Measurements from ENCODE around the gene OR52W1. TPM values are rescaled to one million over a fixed set of nuclear protein-coding genes. Genes with fewer than 3 reads are reported as not detected.
"Not testable (repeated sequence)": the region's sequence is repeated elsewhere in the genome, so short reads cannot be mapped to it uniquely, and the experiment has no call there.

The OR52W1 gene
- total RNA-seq, 1 donor from 2014 or later = not detected

DNA sequence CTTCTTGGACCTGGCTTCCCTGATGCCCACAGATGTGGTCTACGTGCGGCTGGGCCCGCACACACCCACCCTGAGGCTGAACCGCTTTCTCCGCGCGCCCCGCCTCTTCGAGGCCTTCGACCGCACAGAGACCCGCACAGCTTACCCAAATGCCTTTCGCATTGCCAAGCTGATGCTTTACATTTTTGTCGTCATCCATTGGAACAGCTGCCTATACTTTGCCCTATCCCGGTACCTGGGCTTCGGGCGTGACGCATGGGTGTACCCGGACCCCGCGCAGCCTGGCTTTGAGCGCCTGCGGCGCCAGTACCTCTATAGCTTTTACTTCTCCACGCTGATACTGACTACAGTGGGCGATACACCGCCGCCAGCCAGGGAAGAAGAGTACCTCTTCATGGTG, 41.1 kb downstream of the OR52W1 start:
- DNase-seq (ENCODE audit: extremely low spot score in 2 of 2) = no peak
- TF ChIP-seq CTCF (IDR thresholded peaks at IDR 0.05) = no peak
- TF ChIP-seq POLR2AphosphoS5 (IDR thresholded peaks at IDR 0.05; ENCODE audit: insufficient read depth in 1 of 2, low read depth in 1 of 2) = no peak
- no peak for TF ChIP-seq POLR2A (IDR thresholded peaks at IDR 0.05)
- H3K36me3 ChIP-seq = no peaks in the 10 kb centered on the region
- peaks cover 6% of the 10 kb centered on the region for H3K4me1 ChIP-seq
- no peak overlapping the region for H3K4me3 ChIP-seq
- no peaks in the 10 kb centered on the region for H3K9me3 ChIP-seq
- no peak overlapping the region for H3K27ac ChIP-seq
- intact Hi-C loops (cut with DNase I) = loop anchor here (10.0 kb wide), 1 partner anchor 115 kb away; no protein-coding TSS in a partner anchor
- H3K27me3 ChIP-seq = no peaks in the 10 kb centered on the region

DNA sequence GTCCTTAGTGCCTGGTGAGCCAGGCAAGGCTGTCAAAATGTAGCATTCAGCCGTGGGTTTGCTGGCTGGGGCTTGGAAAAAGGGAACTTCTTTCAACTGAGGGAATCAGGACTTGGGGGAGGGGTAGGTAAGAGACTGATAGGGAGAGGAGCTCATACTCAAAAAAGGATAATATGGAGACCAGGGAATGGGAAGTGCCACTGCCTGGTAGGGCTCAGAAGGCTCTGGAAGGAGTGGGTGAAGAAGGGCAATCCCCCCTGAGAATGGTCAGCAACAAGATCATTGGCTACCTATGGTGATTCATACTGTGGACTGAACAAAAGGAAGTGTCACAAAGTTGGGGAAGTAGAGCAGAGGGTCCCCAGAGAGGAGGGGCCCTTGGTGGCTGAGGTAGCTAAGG, 41.8 kb downstream of the OR52W1 start:
- H3K27me3 ChIP-seq = no peaks in the 10 kb centered on the region
- H3K4me1 ChIP-seq = peaks cover under 1% of the 10 kb centered on the region
- no peak for DNase-seq (ENCODE audit: extremely low spot score in 2 of 2)
- intact Hi-C loops (cut with DNase I) = loop anchor here (10.0 kb wide), 1 partner anchor 114 kb away; no protein-coding TSS in a partner anchor
- no peaks in the 10 kb centered on the region for H3K36me3 ChIP-seq
- TF ChIP-seq POLR2A (IDR thresholded peaks at IDR 0.05) (no peak), CTCF (IDR thresholded peaks at IDR 0.05) (no peak), POLR2AphosphoS5 (IDR thresholded peaks at IDR 0.05; ENCODE audit: insufficient read depth in 1 of 2, low read depth in 1 of 2) (no peak)
- no peaks in the 10 kb centered on the region for H3K9me3 ChIP-seq
- no peak overlapping the region for H3K27ac ChIP-seq
- H3K4me3 ChIP-seq = no peak overlapping the region

DNA sequence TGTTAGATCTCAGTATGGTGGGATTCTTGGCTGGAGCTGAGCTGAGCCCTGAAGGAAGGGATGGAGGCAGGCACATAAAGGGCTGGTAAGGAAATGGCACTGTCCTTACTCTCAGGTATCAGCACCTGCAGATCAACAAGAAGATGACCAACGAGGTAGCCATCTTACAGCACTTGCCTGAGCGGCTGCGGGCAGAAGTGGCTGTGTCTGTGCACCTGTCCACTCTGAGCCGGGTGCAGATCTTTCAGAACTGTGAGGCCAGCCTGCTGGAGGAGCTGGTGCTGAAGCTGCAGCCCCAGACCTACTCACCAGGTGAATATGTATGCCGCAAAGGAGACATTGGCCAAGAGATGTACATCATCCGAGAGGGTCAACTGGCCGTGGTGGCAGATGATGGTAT, 42.3 kb downstream of the OR52W1 start:
- Histone ChIP-seq H3K27ac (no peak overlapping the region), H3K4me3 (no peak overlapping the region), H3K9me3 (no peaks in the 10 kb centered on the region), H3K4me1 (no peaks in the 10 kb centered on the region), H3K36me3 (no peaks in the 10 kb centered on the region), H3K27me3 (no peaks in the 10 kb centered on the region)
- DNase-seq (ENCODE audit: extremely low spot score in 2 of 2) = no peak
- TF ChIP-seq POLR2A (IDR thresholded peaks at IDR 0.05) (no peak), POLR2AphosphoS5 (IDR thresholded peaks at IDR 0.05; ENCODE audit: insufficient read depth in 1 of 2, low read depth in 1 of 2) (no peak), CTCF (IDR thresholded peaks at IDR 0.05) (no peak)
- intact Hi-C loops (cut with DNase I) = loop anchor here (10.0 kb wide), 1 partner anchor 113 kb away; no protein-coding TSS in a partner anchor

GRCh38 chr11:6245536-6245935, 46.5 kb downstream of the OR52W1 start:
- no peak overlapping the region for H3K27ac ChIP-seq
- H3K27me3 ChIP-seq = no peaks in the 10 kb centered on the region
- H3K4me1 ChIP-seq = no peaks in the 10 kb centered on the region
- DNase-seq (ENCODE audit: extremely low spot score in 2 of 2) = no peak
- TF ChIP-seq POLR2AphosphoS5 (IDR thresholded peaks at IDR 0.05; ENCODE audit: insufficient read depth in 1 of 2, low read depth in 1 of 2) (no peak), POLR2A (IDR thresholded peaks at IDR 0.05) (no peak), CTCF (IDR thresholded peaks at IDR 0.05) (no peak)
- H3K4me3 ChIP-seq = no peak overlapping the region
- no peaks in the 10 kb centered on the region for H3K36me3 ChIP-seq
- intact Hi-C loops (cut with DNase I) = loop anchor here (10.0 kb wide), 1 partner anchor 109 kb away; no protein-coding TSS in a partner anchor
- no peaks in the 10 kb centered on the region for H3K9me3 ChIP-seq

GRCh38 chr11:6248248-6248647, 49.2 kb downstream of the OR52W1 start:
- intact Hi-C loops (cut with DNase I) = loop anchor here (10.0 kb wide), 1 partner anchor 107 kb away; no protein-coding TSS in a partner anchor
- no peak overlapping the region for H3K4me3 ChIP-seq
- TF ChIP-seq POLR2A (IDR thresholded peaks at IDR 0.05) (no peak), POLR2AphosphoS5 (IDR thresholded peaks at IDR 0.05; ENCODE audit: insufficient read depth in 1 of 2, low read depth in 1 of 2) (no peak), CTCF (IDR thresholded peaks at IDR 0.05) (no peak)
- H3K9me3 ChIP-seq = no peaks in the 10 kb centered on the region
- H3K4me1 ChIP-seq = no peaks in the 10 kb centered on the region
- H3K27me3 ChIP-seq = no peaks in the 10 kb centered on the region
- no peak overlapping the region for H3K27ac ChIP-seq
- no peaks in the 10 kb centered on the region for H3K36me3 ChIP-seq
- DNase-seq (ENCODE audit: extremely low spot score in 2 of 2) = no peak

- intact Hi-C loops (cut with DNase I) = loop anchor here (10.0 kb wide), 1 partner anchor 106 kb away; no protein-coding TSS in a partner anchor
- H3K27me3 ChIP-seq; H3K9me3 ChIP-seq; H3K4me1 ChIP-seq; H3K4me3 ChIP-seq; DNase-seq (ENCODE audit: extremely low spot score in 2 of 2); H3K36me3 ChIP-seq; H3K27ac ChIP-seq: not testable (repeated sequence)
These were observed 49.9 kb downstream of the OR52W1 start for GRCh38 chr11:6248897-6249296.

All from vagina (tissue), 2 donors.